CD14-positive monocyte (primary cell): ENCODE data around the gene FMNL3. TPM values are rescaled to one million over a fixed set of nuclear protein-coding genes. Genes with fewer than 3 reads are reported as not detected.

Experiments used
- DNase-seq, 3 donors: peaks; one replicate each; pipeline ENCODE4 v3.0.0-alpha.2; 2011 to 2022
- H2AFZ ChIP-seq: 2 replicates; pipeline ENCODE4 v1.6.0; 2012; ENCODE audit warnings: mild to moderate bottlenecking, low read depth, low read length, inconsistent platforms; ENCODE audit not compliant: insufficient read depth, poor library complexity, severe bottlenecking
- H3K27ac ChIP-seq, 2 donors: 1 replicate in 1 of 2; 2 replicates in 1 of 2; pipeline ENCODE4 v1.5.1; 2012 to 2013; ENCODE audit warnings: low read length in 2 of 2, control low read depth in 1 of 2, inconsistent platforms in 1 of 2, low read depth in 1 of 2, mild to moderate bottlenecking in 1 of 2
- H3K27me3 ChIP-seq, 2 donors: one replicate each; pipeline versions ENCODE4 v1.6.0 to v1.6.1; 2011 to 2013; ENCODE audit warnings: low read length in 2 of 2; ENCODE audit not compliant: control insufficient read depth in 2 of 2, insufficient read depth in 2 of 2
- H3K36me3 ChIP-seq, 2 donors: replicated peaks in 1 of 2; 1 replicate in 1 of 2; 2 replicates in 1 of 2; pipeline versions ENCODE4 v1.5.1 to v1.6.1; 2012 to 2013; ENCODE audit warnings: low read length in 2 of 2, control low read depth in 1 of 2, inconsistent platforms in 1 of 2, mild to moderate bottlenecking in 1 of 2; ENCODE audit not compliant: insufficient read depth in 2 of 2, control insufficient read depth in 1 of 2
- H3K4me1 ChIP-seq, 2 donors: 1 replicate in 1 of 2; 2 replicates in 1 of 2; pipeline versions ENCODE4 v1.5.1 to v1.6.1; 2012 to 2013; ENCODE audit warnings: low read length in 2 of 2, control low read depth in 1 of 2, inconsistent platforms in 1 of 2, mild to moderate bottlenecking in 1 of 2, moderate library complexity in 1 of 2; ENCODE audit not compliant: insufficient read depth in 2 of 2, control insufficient read depth in 1 of 2
- H3K4me2 ChIP-seq: replicated peaks from 2 replicates; pipeline ENCODE3; 2012; ENCODE audit warnings: low read length, moderate library complexity, mild to moderate bottlenecking; ENCODE audit not compliant: poor library complexity, severe bottlenecking; ENCODE audit errors: extremely low read depth
- H3K4me3 ChIP-seq, 3 experiments: fragments of 200-600 bp in 1 of 3; sonication (generic) in 1 of 3; replicated peaks in 1 of 3; 1 replicate in 2 of 3; 2 replicates in 1 of 3; pipeline ENCODE4 v1.5.1; 2011 to 2013; ENCODE audit warnings: low read length in 3 of 3, mild to moderate bottlenecking in 3 of 3, control low read depth in 2 of 3, low read depth in 2 of 3, inconsistent platforms in 1 of 3, moderate library complexity in 1 of 3
- H3K79me2 ChIP-seq: 2 replicates; pipeline ENCODE4 v1.6.0; 2012; ENCODE audit warnings: mild to moderate bottlenecking, control low read depth, inconsistent platforms, low read length, moderate library complexity; ENCODE audit not compliant: insufficient read depth
- H3K9ac ChIP-seq: 2 replicates; pipeline ENCODE4 v1.6.0; 2017; ENCODE audit warnings: low read length, mild to moderate bottlenecking; ENCODE audit not compliant: insufficient read depth, poor library complexity, severe bottlenecking
- H3K9me3 ChIP-seq, 2 donors: replicated peaks in 1 of 2; 1 replicate in 1 of 2; 2 replicates in 1 of 2; pipeline versions ENCODE4 v1.5.1 to v1.6.1; 2012 to 2013; ENCODE audit warnings: low read length in 2 of 2, control low read depth in 1 of 2; ENCODE audit not compliant: control insufficient read depth in 1 of 2, insufficient read depth in 1 of 2
- H4K20me1 ChIP-seq: 2 replicates; pipeline ENCODE4 v1.6.0; 2012; ENCODE audit warnings: mild to moderate bottlenecking, low read length, control low read depth, moderate library complexity; ENCODE audit not compliant: insufficient read depth
- H3K27ac Mint-ChIP-seq, 7 donors: one replicate each; pipeline ENCODE4 v1.8.0; 2020; ENCODE audit warnings: mild to moderate bottlenecking in 7 of 7, mixed read lengths in 7 of 7, moderate library complexity in 6 of 7, inconsistent platforms in 2 of 7
- H3K27me3 Mint-ChIP-seq, 3 donors: one replicate each; pipeline ENCODE4 v1.8.0; 2021 to 2022; ENCODE audit warnings: low read depth in 3 of 3, mild to moderate bottlenecking in 3 of 3, mixed read lengths in 3 of 3, moderate library complexity in 3 of 3, inconsistent platforms in 1 of 3
- H3K36me3 Mint-ChIP-seq, 2 donors: one replicate each; pipeline ENCODE4 v1.8.0; 2020; ENCODE audit warnings: mixed read lengths in 2 of 2, inconsistent platforms in 1 of 2, mild to moderate bottlenecking in 1 of 2
- H3K4me1 Mint-ChIP-seq: one replicate; pipeline ENCODE4 v1.8.0; 2020; ENCODE audit warnings: mild to moderate bottlenecking, mixed read lengths
- H3K4me3 Mint-ChIP-seq, 2 donors: one replicate each; pipeline ENCODE4 v1.8.0; 2020; ENCODE audit warnings: mild to moderate bottlenecking in 2 of 2, mixed read lengths in 2 of 2, moderate library complexity in 1 of 2
- H3K9me3 Mint-ChIP-seq, 7 donors: one replicate each; pipeline ENCODE4 v1.8.0; 2020 to 2022; ENCODE audit warnings: mixed read lengths in 7 of 7, mild to moderate bottlenecking in 6 of 7, moderate library complexity in 6 of 7, inconsistent platforms in 2 of 7
- CTCF ChIP-seq: fragments of 200-600 bp; IDR thresholded peaks from one replicate; pipeline ENCODE4 v1.8.0; 2022; ENCODE audit warnings: antibody characterized with exemption, mild to moderate bottlenecking
- WGBS: methylation state at CpG from one replicate; pipeline ENCODE4 v1.1.5; 2013; ENCODE audit warnings: missing lambda C conversion rate; ENCODE audit not compliant: insufficient coverage; 5-methylcytosine and 5-hydroxymethylcytosine counted together
- intact Hi-C, 2 donors: fragments of 100-400 bp; cut with micrococcal nuclease; formaldehyde crosslinking; loops; one replicate each; pipeline versions ENCODE4 v1.15.0 to v1.15.1; 2023
- polyA plus RNA-seq, 3 donors: library from polyadenylated mRNA; depleted of rRNA in 1 of 3; unstranded in 2 of 3; stranded (reverse) in 1 of 3; fragments of 300-500 nt in 2 of 3; fragments of >200 nt in 1 of 3; fragmentation: Illumina TruSeq in 2 of 3; gene quantifications; 1 replicate in 2 of 3; 2 replicates in 1 of 3; pipeline ENCODE4 v1.2.3, GENCODE V29; 2012 to 2021

FMNL3 gene
- polyA plus RNA-seq, 3 donors: 1.5 to 5.4 (median 1.7) TPM

DNA sequence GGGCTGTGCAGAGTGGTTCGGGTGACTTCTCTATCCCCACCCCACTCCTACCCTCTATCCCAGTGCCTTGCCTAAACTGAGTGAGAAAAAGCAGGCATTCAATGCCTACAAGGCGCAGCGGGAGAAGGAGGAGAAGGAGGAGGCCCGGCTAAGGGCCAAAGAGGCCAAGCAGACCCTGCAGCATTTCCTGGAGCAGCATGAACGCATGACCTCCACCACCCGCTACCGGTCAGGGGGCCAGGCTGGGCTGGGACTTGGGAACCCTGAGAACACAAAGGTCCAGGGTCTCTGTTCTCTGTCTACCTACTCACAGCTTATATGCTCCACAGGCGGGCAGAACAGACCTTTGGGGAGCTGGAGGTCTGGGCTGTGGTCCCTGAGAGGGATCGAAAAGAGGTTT lies 72.2 kb downstream of the FMNL3 start:
- H3K9me3 ChIP-seq: no peaks in the 10 kb centered on the region
- H3K27me3 ChIP-seq: no peaks in the 10 kb centered on the region
- no peak overlapping the region for H2AFZ ChIP-seq
- no peak for TF ChIP-seq CTCF
- Mint-ChIP-seq H3K27ac (no peak overlapping the region), H3K36me3 (no peaks in the 10 kb centered on the region), H3K9me3 (no peaks in the 10 kb centered on the region), H3K4me3 (no peak overlapping the region), H3K4me1 (peaks cover 7% of the 10 kb centered on the region), H3K27me3 (peaks cover 2 to 6% (median 3%) of the 10 kb centered on the region in 3 donors)
- H4K20me1 ChIP-seq: no peaks in the 10 kb centered on the region
- 88% methylated on average over 6 of the region's 9 CpGs for WGBS
- H3K4me2 ChIP-seq: no peak overlapping the region
- intact Hi-C loops: loop anchor here in 1 of 2 donors (2.0 to 10.0 kb wide), 2 partner anchors 24 to 200 kb away; no protein-coding TSS in a partner anchor
- no peak for DNase-seq
- H3K27ac ChIP-seq: no peak overlapping the region
- H3K4me3 ChIP-seq: no peak overlapping the region
- H3K4me1 ChIP-seq: no peaks in the 10 kb centered on the region
- no peaks in the 10 kb centered on the region for H3K36me3 ChIP-seq
- H3K9ac ChIP-seq: no peak overlapping the region
- no peaks in the 10 kb centered on the region for H3K79me2 ChIP-seq

DNA sequence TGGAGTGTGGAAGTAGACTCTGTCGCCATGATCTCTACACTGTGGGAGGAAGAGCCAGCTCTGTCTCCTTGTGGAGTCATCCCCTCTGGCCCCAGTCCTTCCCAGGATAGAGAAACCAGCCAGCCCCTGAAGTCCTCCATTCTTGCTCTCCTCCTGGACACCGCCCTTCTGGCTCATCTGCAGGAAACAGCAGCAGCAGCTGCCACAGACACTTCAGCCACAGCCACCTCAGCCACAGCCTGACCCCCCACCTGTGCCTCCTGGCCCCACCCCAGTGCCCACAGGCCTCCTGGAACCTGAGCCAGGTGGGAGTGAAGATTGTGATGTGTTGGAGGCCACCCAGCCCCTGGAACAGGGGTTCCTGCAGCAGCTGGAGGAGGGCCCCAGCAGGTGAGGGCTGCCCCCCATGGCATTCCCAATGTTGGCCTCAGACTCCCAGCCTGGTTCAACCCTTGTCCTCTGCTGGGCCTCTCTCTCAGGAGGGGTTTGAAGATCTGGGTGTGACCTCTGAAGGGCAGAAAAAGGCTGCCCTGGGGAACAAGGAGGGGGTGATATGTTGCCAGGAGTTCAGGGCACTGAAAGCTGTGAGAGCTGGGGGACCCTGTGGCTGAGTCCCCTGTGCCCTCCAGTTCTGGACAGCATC lies 73.4 kb downstream of the FMNL3 start:
- H3K27ac Mint-ChIP-seq: peak overlapping the region in 1 of 7 donors; percentile 31
- no peak overlapping the region for H3K4me3 Mint-ChIP-seq
- no peaks in the 10 kb centered on the region for H3K9me3 Mint-ChIP-seq
- Histone ChIP-seq H3K4me3 (no peak overlapping the region), H3K4me2 (no peak overlapping the region), H2AFZ (no peak overlapping the region), H3K27me3 (no peaks in the 10 kb centered on the region), H3K4me1 (no peaks in the 10 kb centered on the region), H3K79me2 (no peaks in the 10 kb centered on the region), H4K20me1 (no peaks in the 10 kb centered on the region), H3K27ac (no peak overlapping the region), H3K36me3 (no peaks in the 10 kb centered on the region), H3K9me3 (no peaks in the 10 kb centered on the region), H3K9ac (no peak overlapping the region)
- H3K36me3 Mint-ChIP-seq: no peaks in the 10 kb centered on the region
- intact Hi-C loops: loop anchor here in 1 of 2 donors (2.0 to 10.0 kb wide), 2 partner anchors 23 to 201 kb away; no protein-coding TSS in a partner anchor
- WGBS: 83% methylated on average over 1 of the region's 2 CpGs
- no peak for DNase-seq
- H3K4me1 Mint-ChIP-seq: peaks cover 10% of the 10 kb centered on the region
- peaks cover 0 to 4% (median 3%) of the 10 kb centered on the region in 3 donors for H3K27me3 Mint-ChIP-seq
- TF ChIP-seq CTCF: no peak
